Endodermal cell (in vitro differentiated cells): Measurements from ENCODE around the gene LBH. TPM values are rescaled to one million over a fixed set of nuclear protein-coding genes. Genes with fewer than 3 reads are reported as not detected.
A peak's percentile ranks its signal among the peaks of the same experiment; 100 is the strongest.

Source experiments
- DNase-seq: peaks from one replicate; pipeline ENCODE4 v3.0.0-alpha.2; 2017
- H3K27ac ChIP-seq: 2 replicates; pipeline ENCODE4 v1.5.1; 2013; ENCODE audit warnings: mild to moderate bottlenecking, low read depth, low read length, moderate library complexity
- H3K27me3 ChIP-seq: 2 replicates; pipeline ENCODE4 v1.6.1; 2013; ENCODE audit warnings: mild to moderate bottlenecking, low read length, moderate library complexity; ENCODE audit not compliant: insufficient read depth, control insufficient read depth, poor library complexity, severe bottlenecking
- H3K36me3 ChIP-seq: 2 replicates; pipeline ENCODE4 v1.7.0; 2013; ENCODE audit warnings: mild to moderate bottlenecking, low read length, moderate library complexity; ENCODE audit not compliant: control insufficient read depth, insufficient read depth
- H3K4me1 ChIP-seq: one replicate; pipeline ENCODE4 v1.7.0; 2013; ENCODE audit warnings: low read length; ENCODE audit not compliant: control insufficient read depth, insufficient read depth
- H3K4me3 ChIP-seq: 2 replicates; pipeline ENCODE4 v1.5.1; 2013; ENCODE audit warnings: mild to moderate bottlenecking, low read length, moderate library complexity
- H3K9ac ChIP-seq: 2 replicates; pipeline ENCODE4 v1.6.1; 2013; ENCODE audit warnings: mild to moderate bottlenecking, low read length, moderate library complexity; ENCODE audit not compliant: poor library complexity, severe bottlenecking; ENCODE audit errors: extremely low read depth
- H3K9me3 ChIP-seq: 2 replicates; pipeline ENCODE4 v1.6.1; 2013; ENCODE audit warnings: mild to moderate bottlenecking, low read length, moderate library complexity; ENCODE audit not compliant: control insufficient read depth
- H3K27ac Mint-ChIP-seq: 2 replicates; pipeline ENCODE4 v1.8.0; 2020; ENCODE audit warnings: mixed read lengths
- H3K27me3 Mint-ChIP-seq: 2 replicates; pipeline ENCODE4 v1.8.0; 2021; ENCODE audit warnings: mild to moderate bottlenecking, mixed read lengths; ENCODE audit not compliant: insufficient read depth
- H3K36me3 Mint-ChIP-seq: 2 replicates; pipeline ENCODE4 v1.8.0; 2020; ENCODE audit warnings: low read depth, mixed read lengths
- H3K4me1 Mint-ChIP-seq: 2 replicates; pipeline ENCODE4 v1.8.0; 2020; ENCODE audit warnings: mixed read lengths
- H3K4me3 Mint-ChIP-seq: 2 replicates; pipeline ENCODE4 v1.8.0; 2020; ENCODE audit warnings: mild to moderate bottlenecking, moderate library complexity, mixed read lengths
- H3K9me3 Mint-ChIP-seq: 2 replicates; pipeline ENCODE4 v1.8.0; 2020; ENCODE audit warnings: mild to moderate bottlenecking, mixed read lengths
- CTCF ChIP-seq: fragments of 200-600 bp; sonication (generic); conservative IDR thresholded peaks from 2 replicates; pipeline ENCODE4 v1.5.0; 2021; ENCODE audit warnings: antibody characterized with exemption, mild to moderate bottlenecking
- WGBS, 2 experiments: methylation state at CpG; one replicate each; pipeline versions ENCODE4 v1.1.5 to v1.1.7; 2013; ENCODE audit warnings: missing lambda C conversion rate in 2 of 2, mixed read lengths in 1 of 2; ENCODE audit not compliant: insufficient coverage in 1 of 2, insufficient read length in 1 of 2; 5-methylcytosine and 5-hydroxymethylcytosine counted together
- total RNA-seq, 2 donors: library from RNA; stranded (reverse); fragmentation: NEBNext Ultra II Directional in 1 of 2; extraction: Animal tissue kit (Norgen Biotek cat#: 25700) in 1 of 2; gene quantifications; 2 replicates in 1 of 2; 3 replicates in 1 of 2; pipeline ENCODE4 v1.2.1, GENCODE V29; 2021

Gene LBH
- total RNA-seq, 2 donors from 2014 or later = 48.0 to 50.0 TPM

- peaks cover 33% of the 10 kb centered on the region for H3K36me3 Mint-ChIP-seq
- Histone ChIP-seq H3K27ac (no peak overlapping the region), H3K27me3 (no peaks in the 10 kb centered on the region), H3K9ac (no peak overlapping the region), H3K4me3 (no peak overlapping the region), H3K36me3 (peaks cover 36% of the 10 kb centered on the region), H3K4me1 (peaks cover 9% of the 10 kb centered on the region), H3K9me3 (peaks cover 5% of the 10 kb centered on the region)
- H3K4me1 Mint-ChIP-seq = peaks cover 20% of the 10 kb centered on the region
- no peak for TF ChIP-seq CTCF
- no peak for DNase-seq
- H3K27ac Mint-ChIP-seq = no peak overlapping the region
- WGBS, 2 experiments = 93 to 95% methylated on average over 12 to 17 of the region's 17 CpGs
- peaks cover 5% of the 10 kb centered on the region for H3K9me3 Mint-ChIP-seq
- H3K4me3 Mint-ChIP-seq = no peak overlapping the region
- no peaks in the 10 kb centered on the region for H3K27me3 Mint-ChIP-seq
These were observed 26.2 kb downstream of the LBH start for GRCh38 chr2:30257266-30258214.

- whole genome bisulfite sequencing, 2 experiments = 94 to 99% methylated on average over 14 to 16 of the region's 16 CpGs
- H3K9me3 Mint-ChIP-seq = peaks cover 5% of the 10 kb centered on the region
- peak overlapping the region; percentile 28 for H3K27ac Mint-ChIP-seq
These were observed 27.7 kb downstream of the LBH start for GRCh38 chr2:30259071-30259470.

More at GRCh38 chr2:30259071-30259470, 27.7 kb downstream of the LBH start:
- H3K4me3 ChIP-seq = no peak overlapping the region
- Mint-ChIP-seq H3K27me3 (no peaks in the 10 kb centered on the region), H3K4me1 (peaks cover 6% of the 10 kb centered on the region), H3K36me3 (peaks cover 33% of the 10 kb centered on the region), H3K4me3 (no peak overlapping the region)
- peaks cover 6% of the 10 kb centered on the region for H3K9me3 ChIP-seq
- peaks cover 36% of the 10 kb centered on the region for H3K36me3 ChIP-seq
- H3K27ac ChIP-seq = no peak overlapping the region
- TF ChIP-seq CTCF = no peak
- H3K27me3 ChIP-seq = no peaks in the 10 kb centered on the region
- peaks cover 4% of the 10 kb centered on the region for H3K4me1 ChIP-seq
- no peak overlapping the region for H3K9ac ChIP-seq
- no peak for DNase-seq
